ENCODE data around the gene SLC25A20. TPM values are rescaled to one million over a fixed set of nuclear protein-coding genes. Genes with fewer than 3 reads are reported as not detected.

SLC25A20 gene
- total RNA-seq, 6 experiments from 2014 or later, result 54.4 to 114 (median 82.3) TPM

DNA sequence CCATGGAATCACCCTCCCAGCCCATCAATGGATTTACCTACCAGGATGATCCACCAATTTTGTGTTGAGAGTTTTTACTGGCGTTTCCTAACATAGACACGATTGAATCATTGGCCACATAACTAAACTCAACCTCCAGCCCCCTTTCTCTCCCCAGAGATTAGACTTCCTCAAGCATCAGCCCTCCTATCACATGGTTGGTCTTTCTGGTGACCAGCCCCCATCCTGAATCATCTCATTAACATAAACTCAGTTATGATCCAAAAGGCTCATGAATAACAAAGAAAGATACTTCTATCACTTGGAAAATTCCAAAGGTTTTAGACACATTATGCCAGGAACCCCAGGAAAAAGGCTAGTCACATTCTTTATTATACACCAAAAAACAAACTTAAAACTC is 72.2 kb downstream of the SLC25A20 start:
- intact Hi-C loops (cut with DNase I), result no loop called here
- ATAC-seq (no peak), DNase-seq (no peak)
- no peaks in the 10 kb centered on the region for H3K36me3 ChIP-seq
- 72% methylated on average over 2 of the region's 2 CpGs for WGBS (ENCODE audit: insufficient coverage, low coverage, low lambda C conversion rate, missing lambda C conversion rate)
- no peak overlapping the region for H3K4me3 ChIP-seq
- H3K27ac ChIP-seq, result no peak overlapping the region
- H3K4me1 ChIP-seq, result no peaks in the 10 kb centered on the region
- no peak for TF ChIP-seq POLR2A (IDR thresholded peaks at IDR 0.05)
- TF ChIP-seq CTCF (IDR thresholded peaks at IDR 0.05), result no peak
- no peaks in the 10 kb centered on the region for H3K27me3 ChIP-seq
- H3K9me3 ChIP-seq, result no peaks in the 10 kb centered on the region

DNA sequence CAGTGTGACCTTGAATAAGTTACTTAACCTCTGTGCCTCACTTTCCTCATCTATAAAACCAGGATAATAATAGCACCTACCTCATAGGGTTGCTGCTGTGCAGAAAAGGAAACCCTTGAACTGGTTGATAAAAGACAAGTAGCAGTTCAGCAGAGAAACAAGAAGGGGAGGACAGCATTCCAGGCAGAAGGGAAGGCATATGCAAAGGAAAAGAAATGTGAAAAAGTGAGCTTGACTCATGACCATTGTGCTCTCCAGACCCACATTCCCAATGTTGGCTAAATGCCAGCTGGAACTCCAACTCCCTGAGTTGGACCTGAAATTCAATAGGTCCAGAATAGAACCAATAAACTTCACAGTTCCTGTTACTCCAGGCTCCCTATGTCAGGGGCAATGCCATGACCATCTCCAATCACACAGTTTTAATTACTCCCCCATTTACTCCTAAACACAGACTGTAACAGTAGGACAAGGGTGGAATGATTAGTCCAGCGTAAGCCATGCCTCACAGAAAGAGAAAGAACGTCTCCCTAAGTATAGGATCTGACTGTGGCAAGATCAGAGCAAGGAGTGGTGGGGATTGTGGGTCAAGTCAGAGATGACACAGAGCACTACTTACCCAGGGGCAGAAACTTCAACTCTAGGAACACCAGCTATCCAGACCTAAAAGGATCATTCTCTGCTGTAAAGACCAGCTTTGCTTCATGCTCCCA is 77.9 kb downstream of the SLC25A20 start:
- TF ChIP-seq POLR2A (IDR thresholded peaks at IDR 0.05) (no peak), CTCF (IDR thresholded peaks at IDR 0.05) (no peak)
- WGBS (ENCODE audit: insufficient coverage, low coverage, low lambda C conversion rate, missing lambda C conversion rate), result 50% methylated on average over 1 of the region's 2 CpGs
- no peak overlapping the region for H3K27ac ChIP-seq
- no peak overlapping the region for H3K4me3 ChIP-seq
- H3K36me3 ChIP-seq, result no peaks in the 10 kb centered on the region
- intact Hi-C loops (cut with DNase I), result no loop called here
- no peak for DNase-seq
- ATAC-seq, result no peak
- H3K4me1 ChIP-seq, result peaks cover 0 to 5% (median 0%) of the 10 kb centered on the region in 4 donors
- no peaks in the 10 kb centered on the region for H3K27me3 ChIP-seq
- no peaks in the 10 kb centered on the region for H3K9me3 ChIP-seq

- TF ChIP-seq CTCF (IDR thresholded peaks at IDR 0.05) (no peak), POLR2A (IDR thresholded peaks at IDR 0.05) (no peak)
- Histone ChIP-seq H3K27ac (no peak overlapping the region), H3K4me3 (no peak overlapping the region), H3K9me3 (no peaks in the 10 kb centered on the region), H3K36me3 (no peaks in the 10 kb centered on the region), H3K27me3 (no peaks in the 10 kb centered on the region), H3K4me1 (peaks cover 0 to 5% (median 0%) of the 10 kb centered on the region in 4 donors)
- DNase-seq (no peak), ATAC-seq (no peak)
- intact Hi-C loops (cut with DNase I), result no loop called here
- WGBS (ENCODE audit: insufficient coverage, low coverage, low lambda C conversion rate, missing lambda C conversion rate), result 90% methylated on average over 7 of the region's 7 CpGs
Observed at GRCh38 chr3:48819234-48820221, 79.2 kb downstream of the SLC25A20 start.

- 90% methylated on average over 3 of the region's 3 CpGs for WGBS (ENCODE audit: insufficient coverage, low coverage, low lambda C conversion rate, missing lambda C conversion rate)
- TF ChIP-seq POLR2A (IDR thresholded peaks at IDR 0.05), result no peak
- TF ChIP-seq CTCF (IDR thresholded peaks at IDR 0.05), result no peak
- H3K4me3 ChIP-seq, result no peak overlapping the region
- no peaks in the 10 kb centered on the region for H3K4me1 ChIP-seq
- ATAC-seq, result no peak
- no peaks in the 10 kb centered on the region for H3K27me3 ChIP-seq
- no peaks in the 10 kb centered on the region for H3K36me3 ChIP-seq
- H3K9me3 ChIP-seq, result no peaks in the 10 kb centered on the region
- H3K27ac ChIP-seq, result no peak overlapping the region
- DNase-seq, result no peak
- intact Hi-C loops (cut with DNase I), result no loop called here
Observed at GRCh38 chr3:48811524-48811923, 87.2 kb downstream of the SLC25A20 start.

Other genes starting within 250 kb of the SLC25A20 start
- under 1 TPM; 0.15 to 0.68 (median 0.34) TPM for gene CELSR3, start 236.0 kb downstream of the SLC25A20 start, total RNA-seq
- 10 to 100 TPM in 4 of 6 experiments, 1 to 10 TPM in 2; 6.8 to 27.3 (median 12.3) TPM for gene NCKIPSD, start 213.0 kb downstream of the SLC25A20 start, total RNA-seq
- 10 to 100 TPM; 25.4 to 31.4 (median 27.4) TPM for gene IP6K2, start 181.7 kb downstream of the SLC25A20 start, total RNA-seq
- gene PRKAR2A, start 51.0 kb downstream of the SLC25A20 start, total RNA-seq, result 10 to 100 TPM; 21.9 to 31.1 (median 27.2) TPM
- gene ARIH2, start 20.0 kb upstream of the SLC25A20 start, total RNA-seq, result 10 to 100 TPM; 34.4 to 44.9 (median 38.2) TPM
- 10 to 100 TPM in 5 of 6 experiments, 1 to 10 TPM in 1; 7.7 to 19.2 (median 11.1) TPM for gene P4HTM, start 91.4 kb upstream of the SLC25A20 start, total RNA-seq
- gene WDR6, start 108.5 kb upstream of the SLC25A20 start, total RNA-seq, result 10 to 100 TPM; 35.7 to 72.9 (median 65.4) TPM
- gene DALRD3, start 119.7 kb upstream of the SLC25A20 start, total RNA-seq, result 10 to 100 TPM in 2 of 6 experiments, 1 to 10 TPM in 4; 7.5 to 17.0 (median 8.1) TPM
- gene NDUFAF3, start 123.2 kb upstream of the SLC25A20 start, total RNA-seq, result 100 to 1,000 TPM in 1 of 6 experiments, 10 to 100 TPM in 5; 39.2 to 100 (median 44.8) TPM
- gene IMPDH2, start 130.5 kb upstream of the SLC25A20 start, total RNA-seq, result 10 to 100 TPM; 32.0 to 57.3 (median 39.0) TPM
- 10 to 100 TPM; 21.9 to 35.7 (median 31.7) TPM for gene QRICH1, start 195.2 kb upstream of the SLC25A20 start, total RNA-seq
- gene QARS1, start 205.9 kb upstream of the SLC25A20 start, total RNA-seq, result 100 to 1,000 TPM in 2 of 6 experiments, 10 to 100 TPM in 4; 81.5 to 148 (median 93.5) TPM
- gene USP19, start 221.9 kb upstream of the SLC25A20 start, total RNA-seq, result 10 to 100 TPM; 28.0 to 39.0 (median 34.1) TPM
- gene LAMB2, start 234.2 kb upstream of the SLC25A20 start, total RNA-seq, result 100 to 1,000 TPM; 129 to 192 (median 163) TPM